Globus pallidus (tissue), 1 donor: ENCODE measurements around the gene SIX2.

Source experiments
- DNase-seq: peaks from one replicate; pipeline ENCODE4 v3.0.0-alpha.2; 2015; ENCODE audit warnings: low spot score

SIX2 gene

GRCh38 chr2:44965684-44966083 is 43.6 kb downstream of the SIX2 start:
- DNase-seq = no peak

GRCh38 chr2:44964752-44965236 is 44.5 kb downstream of the SIX2 start:
- DNase-seq = no peak

- no peak for DNase-seq
Measured at GRCh38 chr2:44962176-44962695, 47.0 kb downstream of the SIX2 start.

GRCh38 chr2:44960871-44961270 is 48.4 kb downstream of the SIX2 start:
- DNase-seq = no peak

DNA sequence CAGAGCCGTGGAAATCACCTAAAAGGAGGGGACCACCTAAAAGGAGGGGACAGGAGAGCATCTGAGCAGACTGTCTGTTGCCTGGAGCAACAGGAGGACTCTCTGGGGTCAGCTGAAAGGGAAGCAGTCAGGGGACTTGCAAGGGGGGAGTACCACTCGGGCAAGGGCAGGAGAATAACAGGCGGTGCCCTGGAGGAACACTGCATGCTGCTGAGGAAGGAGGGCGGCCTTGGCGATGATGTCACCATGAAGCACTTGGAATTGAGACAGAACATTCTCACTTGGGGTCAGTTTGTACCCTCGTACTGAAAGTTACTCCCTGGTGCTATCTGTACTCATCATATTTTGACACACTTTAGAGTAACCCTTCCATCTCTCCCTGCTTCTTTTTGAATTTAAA is 49.4 kb downstream of the SIX2 start:
- no peak for DNase-seq

- DNase-seq = no peak
Measured at GRCh38 chr2:44957656-44958327, 51.5 kb downstream of the SIX2 start.

- DNase-seq = no peak
Measured at GRCh38 chr2:44956843-44957242, 52.4 kb downstream of the SIX2 start.

DNA sequence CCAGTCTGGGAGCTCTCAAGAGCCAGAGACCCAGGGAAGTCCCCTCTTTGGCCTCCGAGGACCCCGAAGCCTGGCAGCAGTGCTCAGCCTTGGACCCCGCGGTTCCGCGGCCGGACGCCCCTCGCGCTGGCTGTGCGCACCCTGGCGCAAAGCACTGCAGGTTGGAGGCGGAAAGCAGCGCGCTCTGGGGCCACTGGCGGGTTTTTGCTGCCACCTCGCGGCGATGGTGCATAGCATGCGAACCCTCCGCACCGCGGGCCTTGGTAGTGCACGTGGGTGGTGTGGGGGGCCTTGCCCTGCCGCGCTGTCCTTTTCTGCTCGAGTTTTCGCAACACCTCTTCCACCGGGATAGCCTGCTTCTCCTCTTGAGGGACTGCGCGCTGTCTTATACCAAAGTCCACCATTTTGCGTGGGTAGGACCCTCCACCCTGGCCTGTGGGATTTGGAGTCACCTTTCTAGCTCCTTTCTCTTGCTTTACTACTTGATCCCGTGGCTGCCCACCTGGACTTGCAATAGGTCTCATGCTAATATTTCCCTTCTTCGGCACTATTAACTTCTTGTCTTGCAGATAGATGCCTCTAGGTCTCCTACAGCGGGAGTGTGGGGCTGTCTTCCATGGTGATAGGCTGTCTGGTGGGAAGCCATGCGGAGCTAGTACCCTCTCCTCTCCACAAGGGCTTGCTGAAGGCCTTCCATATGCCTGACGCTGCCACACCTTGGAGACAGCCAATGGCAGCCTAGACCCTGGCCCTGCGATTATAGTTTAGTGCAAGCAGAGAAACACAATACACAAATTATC is 53.5 kb downstream of the SIX2 start:
- peak; percentile 47 for DNase-seq
